ENCODE measurements around the gene RANBP3. TPM values are rescaled to one million over a fixed set of nuclear protein-coding genes. Genes with fewer than 3 reads are reported as not detected.
A peak's percentile ranks its signal among the peaks of the same experiment; 100 is the strongest.

RANBP3 gene
- total RNA-seq, 1 donor from 2014 or later: 98.5 TPM

- ATAC-seq (ENCODE audit: low read depth): no peak
These were observed 46.7 kb downstream of the RANBP3 start for GRCh38 chr19:5931251-5931650.

GRCh38 chr19:5929625-5930024 lies 48.3 kb downstream of the RANBP3 start:
- no peaks in the 10 kb centered on the region for H3K9me3 Mint-ChIP-seq
- H3K27me3 Mint-ChIP-seq: no peaks in the 10 kb centered on the region
- POLR2A ChIA-PET: no interaction called here
- CTCF ChIA-PET: no interaction called here
- intact Hi-C loops (cut with micrococcal nuclease): no loop called here
- H3K27ac Mint-ChIP-seq: no peak overlapping the region
- H3K36me3 Mint-ChIP-seq (ENCODE audit: low read depth): peaks cover 88% of the 10 kb centered on the region
- no peak overlapping the region for H3K4me3 Mint-ChIP-seq
- TF ChIP-seq CTCF (IDR thresholded peaks at IDR 0.05): no peak
- DNase-seq (no peak), ATAC-seq (ENCODE audit: low read depth) (no peak)
- peaks cover 15% of the 10 kb centered on the region for H3K4me1 Mint-ChIP-seq

More at GRCh38 chr19:5931251-5931650, 46.7 kb downstream of the RANBP3 start:
- Mint-ChIP-seq H3K27ac (no peak overlapping the region), H3K36me3 (ENCODE audit: low read depth) (peaks cover 85% of the 10 kb centered on the region), H3K9me3 (no peaks in the 10 kb centered on the region), H3K27me3 (no peaks in the 10 kb centered on the region), H3K4me1 (peaks cover 15% of the 10 kb centered on the region), H3K4me3 (no peak overlapping the region)
- ChIA-PET CTCF (no interaction called here), POLR2A (no interaction called here)
- no peak for TF ChIP-seq CTCF (IDR thresholded peaks at IDR 0.05)
- intact Hi-C loops (cut with micrococcal nuclease): no loop called here
- no peak for DNase-seq

DNA sequence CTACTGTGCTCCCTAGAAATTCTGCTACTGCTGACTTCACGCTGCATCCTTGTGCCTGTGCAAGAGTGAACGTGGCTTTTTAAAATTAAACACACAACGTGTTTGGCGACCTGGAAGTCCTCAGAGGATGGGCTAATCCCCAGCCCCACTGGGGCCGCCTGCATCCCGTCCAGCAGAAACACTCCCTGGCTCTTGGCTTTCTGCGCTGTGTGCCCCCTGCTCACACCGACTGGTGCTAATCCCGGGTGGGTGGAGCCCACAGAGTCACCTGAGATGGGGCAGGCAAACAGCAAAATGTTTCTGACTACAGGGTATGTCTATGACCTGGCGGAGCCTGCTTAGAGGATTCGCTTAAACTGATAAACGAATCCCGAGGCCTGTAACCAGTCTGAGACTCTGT lies 48.8 kb downstream of the RANBP3 start:
- H3K4me1 Mint-ChIP-seq: peaks cover 15% of the 10 kb centered on the region
- no peaks in the 10 kb centered on the region for H3K27me3 Mint-ChIP-seq
- H3K9me3 Mint-ChIP-seq: no peaks in the 10 kb centered on the region
- intact Hi-C loops (cut with micrococcal nuclease): no loop called here
- ChIA-PET POLR2A (no interaction called here), CTCF (no interaction called here)
- no peak overlapping the region for H3K4me3 Mint-ChIP-seq
- no peak for ATAC-seq (ENCODE audit: low read depth)
- TF ChIP-seq CTCF (IDR thresholded peaks at IDR 0.05): no peak
- no peak for DNase-seq
- peaks cover 91% of the 10 kb centered on the region for H3K36me3 Mint-ChIP-seq (ENCODE audit: low read depth)
- no peak overlapping the region for H3K27ac Mint-ChIP-seq

DNA sequence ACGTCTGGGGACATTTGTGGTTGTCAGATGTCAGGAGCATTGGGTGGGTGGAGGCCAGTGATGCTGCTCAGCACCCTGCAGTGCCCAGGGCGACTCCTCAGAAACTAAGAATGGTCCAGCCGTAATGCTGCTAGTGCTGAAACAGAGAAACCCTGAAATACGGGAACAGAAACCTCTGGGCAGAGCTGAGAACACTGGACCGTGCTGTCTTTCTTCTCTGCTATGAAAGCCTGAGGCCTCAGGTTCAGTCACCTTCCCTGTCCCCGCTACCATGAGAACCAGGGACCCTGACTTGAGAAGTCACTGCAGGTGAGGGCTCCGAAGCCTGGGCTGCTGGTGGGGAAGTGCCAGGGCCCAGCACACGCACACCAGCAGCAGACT lies 50.5 kb downstream of the RANBP3 start:
- no peak for TF ChIP-seq CTCF (IDR thresholded peaks at IDR 0.05)
- POLR2A ChIA-PET: interaction anchor here (1.3 kb wide), 1 partner anchor 23 kb away, joined by 5 read pairs; the partner anchor contains the start of gene VMAC

GRCh38 chr19:5926641-5927440 lies 51.1 kb downstream of the RANBP3 start:
- H3K4me3 Mint-ChIP-seq: no peak overlapping the region
- H3K27ac Mint-ChIP-seq: no peak overlapping the region
- H3K9me3 Mint-ChIP-seq: no peaks in the 10 kb centered on the region
- ATAC-seq (ENCODE audit: low read depth) (no peak), DNase-seq (no peak)
- no peak for TF ChIP-seq CTCF (IDR thresholded peaks at IDR 0.05)
- POLR2A ChIA-PET: no interaction called here
- H3K27me3 Mint-ChIP-seq: no peaks in the 10 kb centered on the region
- CTCF ChIA-PET: no interaction called here
- peaks cover 15% of the 10 kb centered on the region for H3K4me1 Mint-ChIP-seq
- intact Hi-C loops (cut with micrococcal nuclease): no loop called here
- H3K36me3 Mint-ChIP-seq (ENCODE audit: low read depth): peaks cover 96% of the 10 kb centered on the region

More for the DNA sequence above, 50.5 kb downstream of the RANBP3 start:
- peaks cover 15% of the 10 kb centered on the region for H3K4me1 Mint-ChIP-seq
- no peak overlapping the region for H3K4me3 Mint-ChIP-seq
- peaks cover 96% of the 10 kb centered on the region for H3K36me3 Mint-ChIP-seq (ENCODE audit: low read depth)
- intact Hi-C loops (cut with micrococcal nuclease): no loop called here
- peak overlapping the region; percentile 50 for H3K27ac Mint-ChIP-seq
- H3K27me3 Mint-ChIP-seq: no peaks in the 10 kb centered on the region
- H3K9me3 Mint-ChIP-seq: no peaks in the 10 kb centered on the region
- CTCF ChIA-PET: no interaction called here
- peak; percentile 90 for ATAC-seq (ENCODE audit: low read depth)
- no peak for DNase-seq

All from activated B cell treated with CpG ODN at 0.5 μM for 24 hours (primary cell).